Colon (tissue), 2 donors: ENCODE data around the gene WWC2.

Experiments used
- FAIRE-seq: peaks from 2 replicates; lab custom pipeline; 2012; peaks lifted over from hg19 to GRCh38; lab: Jason Lieb, UNC
- donor health status: control.
- donor health status: control.

WWC2 gene

GRCh38 chr4:183332447-183332846, 233.4 kb downstream of the WWC2 start:
- no peak for FAIRE-seq

- no peak for FAIRE-seq
Measured at GRCh38 chr4:183333202-183333601, 234.1 kb downstream of the WWC2 start.

GRCh38 chr4:183333983-183334382, 234.9 kb downstream of the WWC2 start:
- no peak for FAIRE-seq

- no peak for FAIRE-seq
Measured at GRCh38 chr4:183335369-183335940, 236.4 kb downstream of the WWC2 start.

- no peak for FAIRE-seq
Measured at GRCh38 chr4:183337349-183337748, 238.3 kb downstream of the WWC2 start.

- FAIRE-seq: no peak
Measured at GRCh38 chr4:183337833-183338232, 238.8 kb downstream of the WWC2 start.

- no peak for FAIRE-seq
Measured at GRCh38 chr4:183342541-183343533, 243.8 kb downstream of the WWC2 start.

GRCh38 chr4:183343730-183344129, 244.7 kb downstream of the WWC2 start:
- FAIRE-seq: no peak

- FAIRE-seq: no peak
Measured at GRCh38 chr4:183344523-183345255, 245.6 kb downstream of the WWC2 start.

GRCh38 chr4:183345261-183345660, 246.2 kb downstream of the WWC2 start:
- FAIRE-seq: no peak

GRCh38 chr4:183347146-183347545, 248.1 kb downstream of the WWC2 start:
- no peak for FAIRE-seq

GRCh38 chr4:183347566-183347965, 248.5 kb downstream of the WWC2 start:
- FAIRE-seq: no peak

- FAIRE-seq: no peak
Measured at GRCh38 chr4:183348136-183348535, 249.1 kb downstream of the WWC2 start.

- FAIRE-seq: no peak
Measured at GRCh38 chr4:183348706-183349659, 249.9 kb downstream of the WWC2 start.

GRCh38 chr4:183349673-183350072, 250.6 kb downstream of the WWC2 start:
- FAIRE-seq: no peak

GRCh38 chr4:183350317-183351071, 251.4 kb downstream of the WWC2 start:
- FAIRE-seq: no peak

GRCh38 chr4:183352546-183352945, 253.5 kb downstream of the WWC2 start:
- FAIRE-seq: no peak

GRCh38 chr4:183353557-183353956, 254.5 kb downstream of the WWC2 start:
- FAIRE-seq: no peak

GRCh38 chr4:183354219-183354618, 255.2 kb downstream of the WWC2 start:
- no peak for FAIRE-seq

- no peak for FAIRE-seq
Measured at GRCh38 chr4:183355405-183355804, 256.3 kb downstream of the WWC2 start.
